NCI-H526 (cell line): ENCODE results near the gene OTUD5.

Experiments
- DNase-seq, 2 experiments: peaks; one replicate each; lab custom pipeline; 2025; lab: John Stamatoyannopoulos, UW

OTUD5 gene

DNA sequence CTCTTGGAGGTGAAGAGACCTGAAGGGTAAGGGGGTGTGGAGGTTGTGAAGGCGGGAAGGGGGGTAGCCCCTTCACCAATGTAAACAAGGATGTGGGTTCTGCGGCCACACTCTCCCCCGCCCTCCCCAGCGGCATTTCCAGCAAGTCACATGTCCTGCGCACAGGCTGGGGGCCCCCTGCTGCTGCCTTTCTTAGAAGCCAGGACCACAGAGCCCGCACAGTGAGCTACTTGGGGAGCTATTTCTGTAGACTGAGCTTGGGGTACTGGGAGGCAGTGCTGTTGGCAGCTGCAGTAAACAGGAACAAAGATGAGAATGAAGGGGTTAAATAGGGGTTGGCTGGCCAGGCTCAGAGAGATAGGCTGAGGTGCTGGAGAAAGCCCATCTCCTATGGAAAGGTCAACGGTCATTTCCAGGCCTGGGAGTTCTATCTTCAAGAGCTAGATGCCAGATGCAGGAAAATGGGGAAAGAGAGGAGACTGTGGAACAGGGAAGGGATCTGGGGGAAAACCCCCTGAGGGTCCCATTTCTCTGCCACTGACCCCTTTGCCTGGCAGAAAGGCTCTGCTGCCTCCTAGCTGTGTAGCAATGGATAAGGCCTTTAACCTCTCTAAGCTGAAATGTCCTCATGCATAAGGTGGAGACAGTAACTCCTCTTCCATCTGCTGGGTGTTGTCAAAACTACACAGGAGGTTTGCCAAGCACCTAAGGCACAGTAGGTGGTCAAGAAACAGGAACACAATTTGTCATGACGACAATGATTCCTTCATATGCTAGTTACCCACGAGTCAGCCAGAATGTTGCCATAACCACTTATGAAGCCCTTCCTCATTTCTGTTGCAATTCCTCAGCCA, 20.1 kb downstream of the OTUD5 start:
- DNase-seq: no peak

- no peak for DNase-seq
Measured at GRCh38 chrX:48936429-48937053, 20.9 kb downstream of the OTUD5 start.

GRCh38 chrX:48935301-48935670, 22.1 kb downstream of the OTUD5 start:
- no peak for DNase-seq

DNA sequence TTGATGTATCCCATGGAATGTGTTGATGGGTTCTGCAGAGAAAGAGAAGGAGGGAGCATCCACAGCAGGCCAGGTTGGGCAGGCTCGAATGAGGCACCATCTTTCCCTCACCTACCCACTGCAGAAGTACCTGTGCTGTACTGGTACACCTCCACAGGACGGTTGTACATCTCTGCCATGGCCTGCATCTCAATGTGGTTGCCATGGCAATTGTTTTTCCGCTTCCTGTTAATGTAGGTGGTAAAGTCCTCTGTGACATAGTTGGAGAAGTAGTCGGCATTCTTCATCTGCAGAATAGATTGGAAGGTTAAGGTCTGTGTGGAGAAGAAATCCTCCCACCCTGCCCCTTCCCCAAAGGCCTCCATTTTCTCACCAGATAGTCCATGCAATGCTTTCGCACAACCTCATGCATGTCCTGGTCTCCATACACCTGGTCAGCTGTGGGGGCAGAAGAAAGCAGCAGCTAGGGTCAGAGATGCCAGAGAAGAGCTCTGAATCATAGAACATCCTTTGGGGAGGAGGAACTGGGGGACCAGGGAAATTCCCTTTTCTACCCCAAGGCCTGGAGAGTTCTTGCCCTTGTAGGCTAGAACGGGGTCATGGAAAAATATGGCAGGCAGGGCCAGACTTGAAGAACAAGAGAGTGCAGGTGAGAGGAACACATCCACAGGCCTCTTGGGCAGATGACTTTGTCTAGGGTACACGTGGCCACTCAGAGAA, 22.7 kb downstream of the OTUD5 start:
- DNase-seq: no peak

DNA sequence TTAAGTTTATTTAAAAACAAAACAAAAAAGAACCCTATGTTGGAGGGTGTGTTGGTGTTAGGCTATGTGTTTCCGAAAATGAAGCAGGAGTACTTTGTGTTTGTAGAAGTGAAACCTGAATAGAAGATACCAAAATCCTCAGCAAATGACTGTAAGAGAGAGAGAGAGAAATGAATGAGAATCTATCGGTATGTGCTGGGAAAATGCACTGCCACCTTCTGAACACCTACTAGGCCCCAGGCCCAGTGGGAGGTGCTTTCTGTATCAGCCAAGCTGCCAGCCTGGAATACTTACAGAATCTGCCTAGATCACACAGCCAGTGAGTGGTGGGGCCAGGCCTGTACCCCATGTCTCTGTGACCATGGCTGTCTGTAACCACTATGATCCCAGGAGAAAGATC, 23.6 kb downstream of the OTUD5 start:
- DNase-seq: no peak

DNA sequence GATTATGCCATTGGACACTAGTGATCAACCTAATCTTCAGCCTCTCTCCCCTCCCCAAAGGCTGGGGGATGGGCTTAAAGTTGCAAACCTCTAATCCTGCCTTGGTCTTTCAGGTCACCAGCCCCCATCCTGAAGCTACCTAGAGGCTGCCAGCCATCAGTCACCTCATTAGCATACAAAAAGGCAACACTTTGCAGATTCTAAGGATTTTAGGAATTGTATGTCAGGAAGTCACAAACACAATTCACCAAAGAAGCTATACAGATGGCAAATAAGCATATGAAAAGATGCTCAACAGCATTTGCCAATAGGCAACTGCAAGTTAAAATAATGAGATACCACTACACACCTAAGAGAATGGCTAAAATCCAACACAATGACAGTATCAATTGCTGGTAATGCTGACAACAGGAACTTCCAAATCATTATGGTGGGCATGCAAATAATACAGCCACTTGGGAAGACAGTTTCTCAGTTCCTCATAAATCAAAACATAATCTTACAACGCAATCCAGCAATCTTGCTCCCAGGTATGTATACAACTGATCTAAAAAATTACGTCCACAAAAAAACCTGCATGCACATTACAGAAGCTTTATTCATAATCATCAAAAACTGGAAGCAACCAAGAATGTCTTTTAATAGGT, 29.5 kb downstream of the OTUD5 start:
- no peak for DNase-seq

- DNase-seq: no peak
Measured at GRCh38 chrX:48927123-48927522, 30.3 kb downstream of the OTUD5 start.

- no peak for DNase-seq
Measured at GRCh38 chrX:48924270-48924669, 33.1 kb downstream of the OTUD5 start.

- no peak for DNase-seq
Measured at GRCh38 chrX:48923771-48924170, 33.6 kb downstream of the OTUD5 start.

- DNase-seq: no peak
Measured at GRCh38 chrX:48920718-48921104, 36.7 kb downstream of the OTUD5 start.

- DNase-seq: no peak
Measured at GRCh38 chrX:48919947-48920717, 37.3 kb downstream of the OTUD5 start.

GRCh38 chrX:48919360-48919841, 38.0 kb downstream of the OTUD5 start:
- DNase-seq: peak in 1 of 2 experiments; percentile 47

- peak; percentile 94 to 97 for DNase-seq
Measured at GRCh38 chrX:48918643-48919340, 38.6 kb downstream of the OTUD5 start, which contains the start of gene PIM2. Gene PIM2, minus strand, starts transcription at chrX:48919024. Its CDS starts 190 bp downstream, at chrX:48918834.

GRCh38 chrX:48918301-48918642, 39.1 kb downstream of the OTUD5 start:
- peak in 1 of 2 experiments; percentile 36 for DNase-seq

GRCh38 chrX:48917139-48918001, 40.0 kb downstream of the OTUD5 start:
- DNase-seq: peak; percentile 85 to 94

DNA sequence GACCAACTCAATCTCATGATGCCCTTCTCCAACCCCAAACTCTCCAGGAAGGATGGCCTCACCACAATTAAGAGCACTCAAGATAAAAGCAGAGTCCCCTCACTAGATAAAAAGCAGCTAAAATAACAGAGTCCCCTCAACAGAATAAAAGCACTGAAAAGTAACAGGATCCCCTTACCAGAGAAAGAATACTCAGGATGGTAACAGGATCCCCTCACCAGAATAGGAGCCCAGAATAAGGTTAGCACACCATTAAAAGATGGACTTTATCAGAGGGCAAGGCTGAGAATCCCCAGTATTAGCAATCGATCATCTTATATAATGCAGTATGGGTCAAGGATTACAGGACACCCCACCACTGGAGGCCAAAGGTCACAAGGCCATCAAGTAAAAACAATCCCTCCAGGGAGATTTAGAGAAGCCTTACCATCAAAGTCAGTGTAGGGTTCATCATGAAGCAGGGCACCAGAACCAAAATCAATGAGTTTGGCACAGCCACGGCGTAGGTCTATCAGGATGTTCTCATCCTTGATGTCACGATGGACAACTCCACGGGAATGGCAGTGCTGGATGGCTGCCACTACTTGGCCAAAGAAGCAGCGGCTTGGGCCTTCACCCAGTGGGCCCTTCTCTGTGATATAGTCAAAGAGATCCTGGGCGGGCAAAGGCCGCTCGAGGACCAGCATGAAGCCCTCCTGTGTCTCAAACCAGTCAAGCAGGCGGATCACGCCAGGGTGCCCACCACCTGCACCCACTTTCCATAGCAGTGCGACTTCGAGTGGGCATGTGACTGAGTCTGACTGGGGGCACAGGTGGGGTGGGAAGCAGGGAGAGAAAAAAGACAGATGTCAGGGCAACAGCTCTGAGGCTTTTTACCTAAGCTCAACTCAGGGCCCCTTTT, 42.6 kb downstream of the OTUD5 start:
- DNase-seq: no peak

- DNase-seq: no peak
Measured at GRCh38 chrX:48913605-48914366, 43.6 kb downstream of the OTUD5 start.
